Esophagus muscularis mucosa (tissue), 4 donors: Measurements from ENCODE around the gene FGF22.

Experiments
- EP300 ChIP-seq: sonication (generic); formaldehyde crosslinking; IDR thresholded peaks from one replicate; pipeline ENCODE4 v1.6.1; 2017; ENCODE audit warnings: antibody characterized with exemption
- POLR2A ChIP-seq: fragments of 450-650 bp; IDR thresholded peaks from one replicate; pipeline ENCODE4 v1.6.1; 2017; ENCODE audit warnings: antibody characterized with exemption, moderate library complexity, mild to moderate bottlenecking, low read depth
- POLR2AphosphoS5 ChIP-seq, 2 donors: sonication (generic); formaldehyde crosslinking; IDR thresholded peaks; one replicate each; pipeline ENCODE4 v1.6.1; 2017; ENCODE audit warnings: antibody characterized with exemption in 2 of 2
- TF ChIP-seq, protein P1 (sequence below), 3 experiments: fragments of 200-600 bp in 2 of 3; fragments of 450-650 bp in 1 of 3; sonication (generic) in 2 of 3; IDR thresholded peaks; one replicate each; pipeline ENCODE4 v1.5.1; 2017 to 2019; ENCODE audit warnings: antibody characterized with exemption in 3 of 3, mild to moderate bottlenecking in 2 of 3, moderate library complexity in 1 of 3

DNA sequence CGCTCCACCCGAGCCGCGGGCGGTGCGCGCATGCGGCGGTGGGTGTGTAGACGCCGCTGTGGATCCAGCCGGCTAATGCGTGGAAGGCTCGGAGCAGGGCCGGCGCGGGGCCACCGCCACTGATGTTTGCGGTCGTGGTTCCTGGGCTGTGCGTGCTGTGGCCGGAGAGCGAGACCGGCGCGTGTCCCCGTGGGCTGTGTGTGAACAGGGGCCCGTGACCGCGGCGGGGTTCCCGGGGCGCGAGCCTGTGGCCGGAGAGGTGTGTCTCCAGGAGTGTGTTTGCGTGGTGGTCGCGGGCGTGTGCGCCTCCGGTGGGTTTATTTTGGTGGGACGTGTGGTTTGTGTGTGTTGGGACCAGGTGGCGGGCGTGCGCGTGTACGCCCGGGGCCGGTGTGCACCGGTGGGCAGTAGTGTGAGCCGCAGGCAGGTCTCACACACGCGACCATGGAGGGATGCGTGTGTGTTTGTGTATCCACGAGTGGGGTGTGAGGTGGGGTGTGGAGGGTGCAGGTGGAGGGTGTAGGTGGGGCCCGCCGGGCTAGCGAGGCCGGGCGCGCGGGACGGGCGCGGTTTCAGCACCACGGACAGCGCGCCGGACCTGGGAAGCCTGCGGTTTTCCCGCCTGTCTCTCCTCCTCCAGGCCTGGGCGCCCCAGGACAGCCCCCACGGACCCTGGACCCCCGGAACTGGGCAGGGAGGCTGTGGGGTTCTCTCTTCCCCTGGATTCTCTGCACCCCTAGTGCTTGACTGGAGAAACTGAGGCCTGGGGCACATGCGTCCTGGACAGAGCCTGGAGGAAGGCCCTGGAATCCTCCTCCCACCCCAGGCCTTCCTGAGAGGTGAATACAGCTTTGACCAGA is 48.4 kb upstream of the FGF22 start:
- TF ChIP-seq, protein P1, sequence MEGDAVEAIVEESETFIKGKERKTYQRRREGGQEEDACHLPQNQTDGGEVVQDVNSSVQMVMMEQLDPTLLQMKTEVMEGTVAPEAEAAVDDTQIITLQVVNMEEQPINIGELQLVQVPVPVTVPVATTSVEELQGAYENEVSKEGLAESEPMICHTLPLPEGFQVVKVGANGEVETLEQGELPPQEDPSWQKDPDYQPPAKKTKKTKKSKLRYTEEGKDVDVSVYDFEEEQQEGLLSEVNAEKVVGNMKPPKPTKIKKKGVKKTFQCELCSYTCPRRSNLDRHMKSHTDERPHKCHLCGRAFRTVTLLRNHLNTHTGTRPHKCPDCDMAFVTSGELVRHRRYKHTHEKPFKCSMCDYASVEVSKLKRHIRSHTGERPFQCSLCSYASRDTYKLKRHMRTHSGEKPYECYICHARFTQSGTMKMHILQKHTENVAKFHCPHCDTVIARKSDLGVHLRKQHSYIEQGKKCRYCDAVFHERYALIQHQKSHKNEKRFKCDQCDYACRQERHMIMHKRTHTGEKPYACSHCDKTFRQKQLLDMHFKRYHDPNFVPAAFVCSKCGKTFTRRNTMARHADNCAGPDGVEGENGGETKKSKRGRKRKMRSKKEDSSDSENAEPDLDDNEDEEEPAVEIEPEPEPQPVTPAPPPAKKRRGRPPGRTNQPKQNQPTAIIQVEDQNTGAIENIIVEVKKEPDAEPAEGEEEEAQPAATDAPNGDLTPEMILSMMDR (IDR thresholded peaks at IDR 0.05) = no peak
- no peak for TF ChIP-seq POLR2A
- no peak for TF ChIP-seq POLR2AphosphoS5 (IDR thresholded peaks at IDR 0.05)
- no peak for TF ChIP-seq EP300
